Measurements from ENCODE around the gene GALNT10.

GALNT10 gene

DNA sequence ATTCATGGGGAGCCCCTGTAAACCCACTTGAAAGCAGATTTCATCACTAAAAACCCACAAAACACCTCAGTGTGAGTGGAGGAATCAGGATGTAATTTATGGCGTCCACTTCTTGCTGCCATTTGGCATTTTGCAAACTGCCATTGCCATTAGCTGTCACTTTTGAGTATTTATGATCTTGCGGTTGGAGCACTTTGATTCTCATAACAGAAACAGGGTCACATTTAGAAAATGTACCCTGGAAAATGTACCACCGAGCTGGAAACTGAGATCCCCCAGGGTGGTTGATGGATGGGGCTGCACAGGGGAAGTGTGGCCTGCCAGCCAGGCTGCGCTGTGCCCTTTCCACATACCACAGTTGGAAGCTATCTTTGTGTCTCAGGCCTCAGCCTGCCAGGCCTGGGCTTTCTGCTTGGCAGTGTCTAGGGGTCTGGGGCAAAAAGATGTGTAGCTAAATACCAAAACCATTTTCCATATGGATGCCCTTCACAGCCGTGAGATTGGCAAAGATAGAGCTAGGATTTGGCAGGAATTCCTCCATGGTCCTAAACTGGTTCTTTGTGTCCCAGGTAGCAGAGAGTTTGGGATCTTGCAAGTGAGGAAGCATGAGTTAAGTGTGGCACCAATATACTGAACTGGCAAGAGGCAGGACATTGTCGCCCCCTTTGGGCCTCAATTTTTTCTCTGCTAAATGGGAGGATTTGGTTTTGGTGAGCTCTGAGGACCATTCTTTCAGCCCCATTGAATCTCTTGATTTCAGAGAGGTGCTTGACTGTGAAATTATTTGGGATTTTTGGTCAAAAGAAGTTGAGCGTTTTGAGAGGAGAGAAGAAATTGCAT lies 46.2 kb downstream of the GALNT10 start:
- DNase-seq: peak; percentile 25

DNA sequence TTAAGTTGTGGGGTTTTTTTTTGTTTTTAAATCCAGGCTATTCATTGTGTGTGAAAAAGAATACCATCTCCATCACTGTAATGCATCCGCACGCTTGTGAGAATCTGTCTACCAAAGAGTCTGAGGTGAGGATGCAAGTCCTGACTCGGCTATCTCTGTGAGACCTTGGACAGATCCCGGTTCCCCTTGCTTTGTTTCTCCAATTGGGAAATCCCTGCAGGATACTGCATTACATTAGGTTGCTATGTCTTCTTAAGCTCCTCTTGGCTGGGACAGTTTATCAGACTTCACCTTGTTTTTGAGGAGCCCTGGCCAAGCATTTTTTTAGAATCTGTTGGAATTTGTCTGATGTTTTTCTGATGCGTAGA lies 46.8 kb downstream of the GALNT10 start:
- DNase-seq: no peak

DNA sequence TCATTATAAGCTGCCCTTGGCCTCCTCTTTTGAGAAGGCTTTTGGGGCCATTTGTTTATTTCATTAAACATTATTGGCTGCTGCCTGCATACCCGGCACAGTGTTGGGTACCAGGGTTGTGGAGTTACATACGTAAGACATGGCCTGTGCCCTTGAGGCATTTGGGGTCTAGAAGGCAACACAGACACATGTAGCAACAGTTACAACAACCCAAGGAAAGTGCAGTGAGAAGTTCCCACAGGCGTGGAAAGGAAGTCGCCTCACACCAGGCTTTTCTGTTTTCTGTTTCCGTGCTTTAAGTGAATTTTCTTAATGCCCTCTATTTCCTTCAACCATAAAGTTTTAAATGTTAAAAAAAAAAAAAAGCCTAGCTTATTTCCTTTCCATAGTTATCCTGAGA lies 47.4 kb downstream of the GALNT10 start:
- no peak for DNase-seq

DNA sequence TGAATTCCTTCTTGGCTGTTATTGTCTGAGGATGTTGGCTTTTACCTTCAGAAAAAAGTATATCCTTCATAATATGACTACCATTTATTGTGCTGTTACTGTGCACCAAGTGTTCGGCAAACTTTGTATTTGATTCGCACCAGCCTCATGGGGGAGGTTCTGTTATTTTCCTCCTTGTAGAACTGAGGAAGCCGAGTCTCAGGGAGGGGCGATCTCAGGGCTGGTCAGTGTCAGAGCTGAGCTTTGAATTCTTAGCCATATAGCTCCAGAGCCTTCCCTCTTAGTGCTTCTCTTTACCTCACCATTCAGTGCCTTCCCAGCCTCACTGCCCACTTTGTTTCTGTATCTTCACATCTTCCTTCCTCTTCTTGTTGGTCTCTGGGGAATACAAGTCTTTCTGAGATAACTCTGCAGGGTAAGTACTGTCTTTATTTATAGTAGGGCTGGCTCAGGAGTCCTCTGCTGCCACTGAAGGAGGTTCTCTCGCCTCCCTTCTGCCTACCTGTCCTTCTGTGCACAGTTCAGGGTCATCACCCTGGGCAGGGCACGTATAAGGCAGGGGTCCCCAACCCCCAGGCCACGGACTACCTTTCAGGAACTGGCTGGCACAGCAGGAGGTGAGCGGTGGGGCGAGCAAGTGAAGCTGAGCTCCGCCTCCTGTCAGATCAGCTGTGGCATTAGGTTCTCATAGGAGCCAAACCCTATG lies 48.4 kb downstream of the GALNT10 start:
- no peak for DNase-seq

DNA sequence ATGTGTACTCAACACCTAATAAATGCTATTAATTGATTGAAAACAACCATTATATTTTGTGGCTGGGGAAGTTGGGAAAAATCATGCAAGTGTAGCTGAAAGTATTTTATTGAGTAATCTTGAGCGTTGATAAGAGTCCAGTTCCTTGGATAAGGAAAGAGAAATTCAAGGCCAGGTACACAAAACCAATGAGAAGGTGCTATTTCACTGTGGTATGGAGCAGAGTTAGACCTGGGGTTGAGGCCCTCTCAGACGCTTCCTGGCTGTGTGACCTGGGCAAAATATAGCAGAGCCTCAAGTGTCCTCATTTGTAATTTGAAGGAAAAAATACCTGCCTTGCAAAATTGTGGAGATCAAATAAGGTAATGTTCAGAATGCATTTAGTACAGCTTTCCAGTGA lies 50.1 kb downstream of the GALNT10 start:
- DNase-seq: no peak

DNA sequence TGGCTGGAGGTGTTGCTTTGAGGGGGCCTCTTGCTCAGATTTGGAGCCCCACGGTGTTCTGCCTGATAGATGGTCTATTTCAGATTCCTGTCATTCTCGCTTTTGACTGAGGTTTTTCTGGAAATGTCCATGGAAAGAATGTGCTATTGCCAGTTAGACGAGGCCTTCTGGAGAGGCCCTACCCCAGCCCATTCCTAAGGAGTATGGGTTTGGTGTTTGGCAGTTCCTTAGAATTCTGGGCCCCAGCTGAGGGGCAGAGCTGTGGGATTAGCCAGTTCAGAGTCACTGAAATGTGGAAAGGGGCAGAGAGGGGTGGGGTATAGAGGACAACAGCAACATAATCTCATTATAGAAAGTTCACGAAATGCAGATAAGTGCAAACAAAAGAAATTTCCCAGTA lies 50.5 kb downstream of the GALNT10 start:
- DNase-seq: no peak

DNA sequence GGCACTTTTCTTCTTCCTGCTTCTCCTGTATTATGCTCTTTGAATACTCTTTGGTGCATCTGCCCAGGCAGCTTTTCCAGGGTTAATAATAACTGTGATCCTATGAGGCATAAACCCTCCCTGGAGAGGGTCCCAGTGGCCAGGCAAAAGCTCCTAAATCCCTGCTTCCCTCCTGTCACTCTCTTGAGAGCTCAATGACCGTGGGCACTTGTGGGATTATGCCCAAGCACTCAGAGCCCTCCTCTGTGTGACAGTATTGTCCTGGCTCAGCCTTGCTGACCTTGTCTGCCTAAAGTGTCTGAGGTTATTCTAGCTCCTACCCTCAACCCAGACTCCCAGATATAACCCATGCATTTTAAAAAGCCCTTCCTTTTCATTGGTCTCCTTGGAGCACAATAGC lies 51.9 kb downstream of the GALNT10 start:
- DNase-seq: no peak

DNA sequence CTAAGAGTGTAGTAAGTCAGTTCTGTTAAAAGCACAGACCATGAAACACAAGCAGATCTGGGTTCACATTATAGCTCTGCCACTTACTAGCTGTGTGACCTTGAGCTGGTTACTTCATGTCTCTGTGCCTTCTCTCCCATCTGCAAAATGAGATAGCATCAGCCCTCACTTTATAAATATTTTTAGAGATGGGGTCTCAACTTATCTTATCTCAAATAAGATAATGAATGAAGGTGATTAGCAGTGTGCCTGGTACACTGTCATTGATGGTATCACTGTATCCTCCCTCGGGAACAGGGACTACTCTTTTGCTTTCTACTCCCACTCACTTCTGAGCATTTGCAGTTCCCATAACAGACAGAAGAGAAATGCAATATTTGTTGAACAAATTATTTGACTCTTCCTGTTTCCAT lies 52.4 kb downstream of the GALNT10 start:
- no peak for DNase-seq

DNA sequence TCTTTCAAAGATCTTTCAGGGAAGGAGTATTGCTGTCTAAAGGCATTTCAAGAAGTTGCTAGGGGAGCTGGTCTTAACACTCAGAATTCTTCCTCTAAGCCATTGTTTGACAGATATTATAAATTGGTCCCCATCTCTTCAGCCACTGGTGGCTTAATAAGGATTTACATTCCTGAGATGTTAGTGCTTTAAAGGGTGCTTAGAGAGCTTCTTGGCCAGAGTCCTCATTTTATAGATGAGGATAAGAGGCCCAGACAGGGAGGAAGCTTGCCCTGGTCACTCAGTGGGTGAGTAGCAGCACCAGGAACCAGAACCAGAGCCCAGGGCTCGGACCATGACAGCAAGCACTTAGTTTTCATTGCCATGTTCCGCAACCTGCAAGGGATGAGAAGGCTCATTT lies 53.2 kb downstream of the GALNT10 start:
- no peak for DNase-seq

DNA sequence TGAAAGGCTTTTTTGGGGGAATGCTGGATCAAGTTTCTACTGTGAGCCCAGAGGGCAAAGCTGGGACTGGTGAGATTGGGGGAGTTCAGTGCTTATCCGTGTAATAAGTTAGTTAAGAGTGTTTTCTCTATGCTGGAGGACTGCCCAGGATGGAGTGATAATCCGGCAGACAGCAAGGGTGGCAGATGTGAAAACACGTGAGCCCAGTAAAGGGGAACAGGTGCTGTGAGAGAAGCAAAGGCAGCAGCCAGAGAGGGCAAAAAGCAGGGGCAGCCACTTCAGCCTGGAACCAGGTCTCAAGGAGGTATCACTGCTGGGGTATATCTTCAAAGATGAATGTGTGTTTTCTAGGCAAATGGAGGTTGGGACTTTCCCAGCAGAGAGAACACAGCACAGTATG lies 53.9 kb downstream of the GALNT10 start:
- no peak for DNase-seq

DNA sequence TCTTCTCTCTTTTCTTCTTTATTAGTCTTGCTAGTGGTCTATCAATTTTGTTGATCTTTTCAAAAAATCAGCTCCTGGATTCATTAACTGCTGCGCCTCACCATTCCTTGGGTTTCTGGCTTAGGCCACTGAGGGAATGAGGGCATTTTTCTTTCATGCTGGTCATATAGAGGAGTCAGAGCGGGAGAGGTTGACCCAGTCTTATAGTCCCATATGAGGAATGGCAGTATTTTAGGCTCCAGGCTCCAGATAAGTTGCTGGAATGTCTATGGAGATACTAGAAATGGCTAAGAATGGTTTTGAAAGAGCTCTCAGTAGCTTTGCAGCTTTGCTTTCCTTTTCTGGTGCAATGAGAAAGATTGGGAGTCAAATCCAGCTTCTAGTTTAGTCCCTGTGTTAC lies 58.2 kb downstream of the GALNT10 start:
- no peak for DNase-seq

DNA sequence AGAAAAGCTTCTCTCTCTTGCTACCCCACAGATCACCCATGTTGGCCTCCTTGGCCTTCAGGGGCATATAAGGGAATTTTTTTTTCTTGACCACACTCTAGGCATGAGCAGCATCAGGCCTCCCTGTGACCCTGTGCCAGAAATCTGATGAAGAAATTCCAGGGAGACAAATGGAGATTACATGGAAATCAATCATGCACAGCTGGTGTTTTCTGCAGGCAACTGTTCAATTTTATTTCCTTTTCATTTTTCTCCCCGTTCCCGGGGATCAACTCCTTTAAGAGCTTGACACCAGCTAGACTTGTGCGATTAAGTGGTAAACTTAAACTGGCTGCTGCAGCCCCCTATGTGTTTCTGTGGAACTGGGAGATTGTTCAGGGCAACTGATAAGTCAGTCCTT lies 59.3 kb downstream of the GALNT10 start:
- no peak for DNase-seq

DNA sequence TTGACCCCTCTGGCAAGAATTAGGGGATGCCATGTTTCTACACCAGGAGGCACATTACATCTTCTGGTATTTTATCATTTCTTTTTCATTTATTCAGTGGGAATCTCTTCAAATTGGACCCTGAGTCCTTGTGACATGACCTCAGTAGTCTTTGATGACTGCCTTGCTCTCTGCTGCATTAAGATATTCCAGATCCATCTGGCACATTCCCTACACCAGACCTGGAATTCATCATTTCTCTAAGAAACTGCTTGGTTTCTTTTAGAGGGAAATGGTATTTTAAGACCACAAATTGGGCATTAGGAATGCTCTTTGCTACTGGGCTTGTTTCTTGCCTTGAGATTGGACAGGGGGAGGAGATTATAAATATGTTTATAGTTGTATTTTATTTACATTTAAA lies 61.0 kb downstream of the GALNT10 start:
- no peak for DNase-seq

DNA sequence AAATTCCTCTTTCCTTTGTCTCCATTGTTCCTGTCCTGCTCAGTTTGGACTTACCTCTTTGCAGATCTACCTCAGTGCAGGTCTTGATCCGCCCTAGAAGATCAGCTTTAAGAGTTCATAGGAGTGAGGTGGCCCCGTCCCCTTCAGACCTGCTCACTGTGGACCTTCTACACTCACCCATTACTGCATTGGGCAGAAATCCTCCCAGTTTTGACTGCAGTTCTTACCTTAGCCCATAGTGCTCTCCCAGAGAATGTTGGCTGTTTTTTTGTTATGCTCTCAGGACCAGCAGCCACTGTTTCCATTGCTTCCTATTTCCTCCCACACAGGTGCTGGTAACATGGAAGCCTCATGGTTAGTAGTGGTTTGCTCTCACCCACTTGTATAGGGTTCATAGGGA lies 63.3 kb downstream of the GALNT10 start:
- no peak for DNase-seq

DNA sequence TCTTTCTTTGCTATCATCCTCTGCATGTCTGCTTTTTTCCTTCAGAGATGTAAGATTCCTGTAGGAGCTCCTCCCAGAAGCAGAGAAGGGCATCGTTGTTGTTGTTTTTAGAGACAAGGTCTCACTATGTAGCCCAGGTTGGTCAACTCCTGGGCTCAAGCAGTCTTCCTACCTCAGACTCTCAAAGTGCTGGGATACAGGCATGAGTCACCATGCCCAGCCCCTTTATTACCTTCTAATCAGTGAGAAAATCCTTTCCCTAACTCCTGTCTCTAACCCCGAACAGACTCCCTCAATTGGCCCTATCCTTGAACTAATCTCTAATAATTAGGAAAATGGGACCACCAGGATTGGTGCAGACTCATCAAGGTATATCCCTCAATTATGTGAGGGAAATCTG lies 64.4 kb downstream of the GALNT10 start:
- DNase-seq: no peak

DNA sequence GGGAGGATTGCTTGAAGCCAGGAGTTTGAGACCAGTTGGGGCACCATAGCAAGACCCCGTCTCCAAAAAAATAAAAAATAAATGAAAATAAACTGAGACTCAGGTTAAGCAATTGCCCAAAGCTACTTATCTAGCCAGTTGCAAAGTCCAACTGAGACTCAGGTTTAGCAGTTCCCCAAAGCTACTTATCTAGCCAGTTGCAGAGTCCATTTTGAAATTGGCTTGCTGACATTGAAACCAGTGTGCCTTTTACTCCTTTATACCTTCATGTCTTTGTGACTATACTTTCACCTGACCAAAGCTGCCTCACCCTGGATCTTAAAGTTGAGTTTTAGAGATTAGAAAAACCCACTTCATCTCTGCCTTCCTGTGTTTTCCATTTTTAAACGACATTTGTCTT lies 66.5 kb downstream of the GALNT10 start:
- no peak for DNase-seq

DNA sequence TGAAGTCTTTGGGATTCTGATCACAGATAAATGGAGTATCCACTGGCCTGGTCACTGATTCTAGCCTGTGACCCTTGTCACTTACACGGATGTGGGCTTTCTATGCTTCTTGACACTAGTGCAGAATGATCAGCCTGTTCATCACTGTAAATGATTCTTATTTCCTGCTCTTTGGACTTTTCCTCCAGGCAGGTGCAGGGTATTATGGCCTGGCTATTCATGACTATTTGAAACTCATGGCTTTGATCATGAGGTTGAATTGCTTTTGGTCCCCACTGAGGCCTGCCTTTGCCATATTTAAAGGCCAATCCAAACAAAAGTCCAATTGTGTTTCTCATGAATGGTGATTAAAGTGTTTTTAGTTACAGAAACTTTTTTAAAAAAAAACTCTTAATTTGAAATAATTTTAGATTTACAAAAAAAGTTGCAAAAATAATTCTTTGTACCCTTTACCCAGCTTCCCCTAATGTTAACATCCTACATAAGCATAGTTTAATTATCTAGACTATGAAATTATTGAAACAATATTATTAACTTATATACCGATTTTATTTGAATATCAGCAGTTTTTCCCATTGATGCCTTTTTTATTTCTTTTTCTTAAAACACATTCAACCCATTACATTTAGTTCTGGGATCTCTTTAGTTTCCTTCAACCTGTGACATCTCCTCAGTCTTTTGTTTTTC lies 68.1 kb downstream of the GALNT10 start:
- no peak for DNase-seq

DNA sequence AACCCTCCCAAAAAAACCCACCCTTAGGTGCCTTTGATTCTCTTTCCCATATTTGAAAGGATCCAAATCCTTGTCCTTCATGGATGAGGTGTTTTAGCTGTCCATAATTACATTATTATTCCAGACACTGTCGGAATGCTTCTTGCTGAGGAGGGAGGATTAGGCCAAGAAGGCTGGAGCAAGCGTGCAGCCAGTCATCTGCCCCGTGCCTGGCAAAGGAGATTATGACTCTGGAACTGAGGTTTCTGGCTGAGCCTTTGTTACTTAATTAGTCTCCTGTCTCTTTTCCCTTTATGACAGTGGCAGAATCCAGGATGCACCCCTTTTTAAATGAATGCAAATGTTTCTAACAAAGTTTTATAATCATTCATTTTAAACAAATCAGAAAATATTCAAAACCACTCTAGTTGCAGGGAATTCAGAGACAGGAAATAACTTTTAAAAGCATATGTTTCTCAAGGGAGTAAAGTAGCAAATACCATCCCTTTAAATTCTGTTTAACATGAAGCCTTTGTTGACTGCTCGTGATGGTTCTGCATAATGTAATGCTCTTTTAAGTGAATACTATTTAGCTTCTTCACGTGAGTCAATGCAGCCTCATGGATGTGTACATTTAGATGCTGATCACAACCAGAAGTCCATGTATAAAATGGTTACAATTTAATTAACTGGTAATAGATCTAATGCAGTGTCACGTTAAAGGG lies 69.8 kb downstream of the GALNT10 start:
- DNase-seq: no peak

DNA sequence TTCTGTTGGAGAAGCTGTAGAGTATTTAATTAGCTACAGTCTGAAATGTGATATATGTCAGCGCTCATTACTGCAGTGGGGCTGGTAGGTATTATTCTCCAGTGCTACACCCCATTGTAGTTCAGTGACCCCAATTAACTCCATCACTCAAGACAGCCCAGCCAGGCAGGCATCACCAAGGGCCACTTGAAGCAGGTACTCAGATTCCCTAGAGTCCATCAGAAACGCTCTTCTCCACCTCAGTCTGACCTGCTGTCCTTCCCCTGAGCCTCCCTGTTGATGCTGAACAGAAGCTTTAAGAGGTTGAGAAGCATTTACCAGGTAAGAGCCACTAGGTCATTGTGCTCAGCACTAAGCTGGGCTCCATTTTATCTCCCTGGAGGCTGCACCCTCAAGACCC lies 71.8 kb downstream of the GALNT10 start:
- no peak for DNase-seq

DNA sequence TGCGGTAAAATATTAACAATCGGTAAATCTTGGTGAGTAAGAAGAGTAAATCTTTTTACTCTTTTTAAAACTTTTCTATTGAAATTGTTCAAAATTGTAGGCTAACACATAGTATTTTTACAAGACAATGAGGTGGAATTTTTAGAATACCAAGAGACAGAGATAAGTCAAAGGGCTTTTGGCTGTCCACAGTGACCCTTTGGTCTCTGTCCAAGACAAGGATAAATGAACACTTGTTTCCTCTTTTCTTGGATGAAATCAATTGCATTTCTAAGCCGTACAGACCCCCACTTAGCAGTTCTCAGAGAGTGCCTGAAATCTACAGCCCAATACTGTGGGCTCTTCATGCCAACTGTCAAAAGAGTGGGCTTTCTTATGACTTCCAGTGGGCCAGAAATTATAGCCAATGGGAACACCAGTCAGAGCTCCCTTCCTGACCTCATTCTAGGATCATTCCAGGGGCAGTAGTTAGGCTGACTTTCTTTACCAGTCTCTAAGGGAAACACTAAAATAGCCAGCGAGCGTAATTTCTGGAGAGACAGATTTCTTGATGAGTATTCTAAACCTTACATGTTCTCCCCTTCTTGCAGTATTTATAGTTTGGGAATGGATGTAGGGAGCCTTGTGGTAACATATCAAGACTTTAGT lies 74.1 kb downstream of the GALNT10 start:
- DNase-seq: no peak

DNA sequence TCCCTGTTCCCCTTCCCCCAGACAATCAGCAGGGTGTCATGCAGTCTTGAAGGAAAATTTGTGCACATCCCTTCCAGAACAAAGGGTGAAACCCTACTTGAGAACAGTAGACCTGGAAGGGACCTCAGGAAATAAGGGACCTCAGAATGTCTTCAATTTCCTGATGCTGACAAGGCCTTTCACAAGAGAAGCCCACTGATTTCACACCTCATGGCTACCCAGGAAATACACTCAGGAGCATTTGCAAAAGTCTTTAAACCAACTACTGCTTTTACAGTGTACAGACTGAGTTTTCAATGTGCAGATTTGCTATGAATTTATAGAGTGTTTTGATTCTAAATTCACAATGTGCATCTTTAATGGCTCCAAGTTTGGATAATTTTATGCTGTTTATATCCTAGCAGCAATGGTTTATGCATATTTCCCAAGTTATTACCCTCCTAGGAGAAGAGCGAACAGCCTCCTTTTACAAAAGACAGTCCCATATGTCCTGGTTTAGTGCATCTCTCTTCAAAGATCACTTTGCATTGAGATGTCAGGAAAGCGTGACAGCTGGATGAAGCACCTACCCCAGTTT lies 74.8 kb downstream of the GALNT10 start:
- no peak for DNase-seq

DNA sequence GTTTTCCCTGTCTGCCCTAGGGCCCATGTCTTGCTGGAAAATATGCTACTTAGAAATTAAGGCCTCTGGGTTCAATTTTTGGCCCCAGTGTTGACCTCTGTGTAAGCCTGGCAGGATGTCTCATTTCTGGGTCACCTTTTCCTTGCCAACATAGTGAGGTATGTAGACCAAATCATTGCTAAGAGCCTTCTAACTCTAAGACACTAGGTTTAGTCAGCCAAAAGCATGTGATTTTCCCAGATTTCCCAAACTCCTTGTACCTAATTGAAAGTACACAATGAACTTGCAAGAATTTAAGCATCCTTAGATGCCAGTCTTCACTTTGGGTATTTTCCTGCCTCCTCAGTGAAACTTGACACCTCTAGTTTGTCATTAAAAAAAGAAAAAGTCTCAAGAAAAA lies 77.0 kb downstream of the GALNT10 start:
- no peak for DNase-seq

DNA sequence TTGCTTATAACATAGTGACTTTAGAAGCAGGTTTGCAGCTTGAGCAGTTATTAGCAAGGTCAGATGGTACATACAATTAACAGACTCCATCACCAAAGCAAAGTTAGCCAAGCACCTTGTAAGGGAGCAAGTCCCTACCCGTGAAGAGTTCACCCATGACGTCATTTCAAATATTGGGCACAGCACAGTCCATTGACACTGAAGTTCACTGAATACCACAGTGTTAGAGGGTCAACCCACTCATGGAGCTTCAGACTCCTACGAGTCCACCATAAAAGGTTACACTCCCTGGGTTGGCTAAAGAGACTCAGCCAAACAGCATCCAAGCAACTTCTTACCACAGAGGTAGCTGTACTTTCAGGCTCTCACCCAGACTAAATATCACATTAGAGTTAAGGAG lies 77.5 kb downstream of the GALNT10 start:
- DNase-seq: no peak
